Immature natural killer cell (primary cell): Measurements from ENCODE around the gene TRMT112. TPM values are rescaled to one million over a fixed set of nuclear protein-coding genes. Genes with fewer than 3 reads are reported as not detected.
A peak's percentile ranks its signal among the peaks of the same experiment; 100 is the strongest.

Experiments
- DNase-seq, 3 donors: peaks; one replicate each; pipeline ENCODE4 v3.0.0; 2022; ENCODE audit warnings: mixed read lengths in 1 of 3
- H3K27ac Mint-ChIP-seq, 6 donors: one replicate each; pipeline ENCODE4 v1.8.0; 2020; ENCODE audit warnings: mixed read lengths in 6 of 6, mild to moderate bottlenecking in 5 of 6, inconsistent platforms in 4 of 6, moderate library complexity in 3 of 6
- H3K27me3 Mint-ChIP-seq, 3 donors: one replicate each; pipeline ENCODE4 v1.8.0; 2020 to 2021; ENCODE audit warnings: low read depth in 3 of 3, mild to moderate bottlenecking in 3 of 3, mixed read lengths in 3 of 3, moderate library complexity in 3 of 3, inconsistent platforms in 1 of 3
- H3K36me3 Mint-ChIP-seq, 3 donors: one replicate each; pipeline ENCODE4 v1.8.0; 2020; ENCODE audit warnings: mixed read lengths in 3 of 3, inconsistent platforms in 2 of 3, mild to moderate bottlenecking in 2 of 3
- H3K4me1 Mint-ChIP-seq, 2 donors: one replicate each; pipeline ENCODE4 v1.8.0; 2020; ENCODE audit warnings: inconsistent platforms in 2 of 2, mild to moderate bottlenecking in 2 of 2, mixed read lengths in 2 of 2, moderate library complexity in 1 of 2
- H3K4me3 Mint-ChIP-seq, 5 donors: one replicate each; pipeline ENCODE4 v1.8.0; 2020; ENCODE audit warnings: mild to moderate bottlenecking in 5 of 5, mixed read lengths in 5 of 5, inconsistent platforms in 3 of 5, moderate library complexity in 3 of 5
- H3K9me3 Mint-ChIP-seq, 6 donors: one replicate each; pipeline ENCODE4 v1.8.0; 2020; ENCODE audit warnings: mild to moderate bottlenecking in 6 of 6, mixed read lengths in 6 of 6, inconsistent platforms in 4 of 6, moderate library complexity in 3 of 6
- polyA plus RNA-seq, 3 donors: library from polyadenylated mRNA; unstranded; fragments of 300-500 nt; fragmentation: Illumina TruSeq; gene quantifications; one replicate each; pipeline ENCODE4 v1.2.3, GENCODE V29; 2021

Gene TRMT112
- polyA plus RNA-seq, 3 donors from 2014 or later = 216 to 464 (median 322) TPM

- no peaks in the 10 kb centered on the region for H3K9me3 Mint-ChIP-seq
- peaks cover 2 to 11% (median 7%) of the 10 kb centered on the region in 3 donors for H3K27me3 Mint-ChIP-seq
- peaks cover 0 to 5% (median 3%) of the 10 kb centered on the region in 3 donors for H3K36me3 Mint-ChIP-seq
- H3K4me1 Mint-ChIP-seq = peaks cover 8 to 12% of the 10 kb centered on the region in 2 donors
- peak within 1 kb of the TSS; percentile 91 to 99 (median 97) for H3K27ac Mint-ChIP-seq
- DNase-seq = peak; percentile 93 to 95 (median 94)
- peak within 1 kb of the TSS; percentile 85 to 91 (median 90) for H3K4me3 Mint-ChIP-seq
These were observed 32.1 kb downstream of the TRMT112 start, which contains the start of gene GPR137 for GRCh38 chr11:64284962-64285884. Gene GPR137 (plus strand): TSS chr11:64285848. CDS start chr11:64286525, 677 bp downstream.

- peaks cover 2 to 9% (median 8%) of the 10 kb centered on the region in 3 donors for H3K27me3 Mint-ChIP-seq
- peak within 1 kb of the TSS; percentile 85 to 91 (median 90) for H3K4me3 Mint-ChIP-seq
- peak within 1 kb of the TSS; percentile 91 to 99 (median 97) for H3K27ac Mint-ChIP-seq
- peaks cover 0 to 5% (median 3%) of the 10 kb centered on the region in 3 donors for H3K36me3 Mint-ChIP-seq
- H3K4me1 Mint-ChIP-seq = peaks cover 8 to 12% of the 10 kb centered on the region in 2 donors
- DNase-seq = peak; percentile 89 to 91 (median 91)
- no peaks in the 10 kb centered on the region for H3K9me3 Mint-ChIP-seq
These were observed 33.1 kb downstream of the TRMT112 start, which contains the start of gene BAD for GRCh38 chr11:64284048-64284961. Gene BAD (minus strand): TSS chr11:64284665. CDS start chr11:64284368, 297 bp downstream.

GRCh38 chr11:64283092-64283491 is 34.3 kb downstream of the TRMT112 start:
- peaks cover 2 to 9% (median 8%) of the 10 kb centered on the region in 3 donors for H3K27me3 Mint-ChIP-seq
- peaks cover 8 to 12% of the 10 kb centered on the region in 2 donors for H3K4me1 Mint-ChIP-seq
- peak overlapping the region in 5 of 6 donors; percentile 55 to 99 (median 89) for H3K27ac Mint-ChIP-seq
- H3K4me3 Mint-ChIP-seq = peak overlapping the region; percentile 48 to 90 (median 53)
- H3K9me3 Mint-ChIP-seq = no peaks in the 10 kb centered on the region
- peaks cover 0 to 8% (median 5%) of the 10 kb centered on the region in 3 donors for H3K36me3 Mint-ChIP-seq
- DNase-seq = no peak

- H3K4me1 Mint-ChIP-seq = peaks cover 8 to 12% of the 10 kb centered on the region in 2 donors
- no peak for DNase-seq
- peak overlapping the region in 1 of 5 donors; percentile 51 for H3K4me3 Mint-ChIP-seq
- no peaks in the 10 kb centered on the region for H3K9me3 Mint-ChIP-seq
- peaks cover 0 to 8% (median 5%) of the 10 kb centered on the region in 3 donors for H3K36me3 Mint-ChIP-seq
- H3K27ac Mint-ChIP-seq = peak overlapping the region in 1 of 6 donors; percentile 58
- H3K27me3 Mint-ChIP-seq = peaks cover 2 to 9% (median 8%) of the 10 kb centered on the region in 3 donors
These were observed 35.2 kb downstream of the TRMT112 start for GRCh38 chr11:64281957-64282770.

GRCh38 chr11:64278576-64279190 is 38.7 kb downstream of the TRMT112 start:
- Mint-ChIP-seq H3K27ac (peak overlapping the region in 2 of 6 donors; percentile 19 to 55), H3K27me3 (peaks cover 0 to 2% (median 1%) of the 10 kb centered on the region in 3 donors), H3K4me1 (peaks cover 0 to 4% of the 10 kb centered on the region in 2 donors), H3K9me3 (no peaks in the 10 kb centered on the region), H3K4me3 (no peak overlapping the region), H3K36me3 (peaks cover 0 to 8% (median 5%) of the 10 kb centered on the region in 3 donors)
- DNase-seq = no peak

GRCh38 chr11:64276653-64277431 is 40.5 kb downstream of the TRMT112 start:
- Mint-ChIP-seq H3K4me1 (peaks cover 3 to 6% of the 10 kb centered on the region in 2 donors), H3K4me3 (no peak overlapping the region), H3K27ac (no peak overlapping the region), H3K36me3 (peaks cover 0 to 8% (median 5%) of the 10 kb centered on the region in 3 donors), H3K27me3 (peaks cover 1 to 2% (median 2%) of the 10 kb centered on the region in 3 donors), H3K9me3 (no peaks in the 10 kb centered on the region)
- DNase-seq = no peak

- Mint-ChIP-seq H3K36me3 (peaks cover 0 to 5% (median 0%) of the 10 kb centered on the region in 3 donors), H3K9me3 (no peaks in the 10 kb centered on the region), H3K4me3 (no peak overlapping the region), H3K27me3 (peaks cover 7 to 10% (median 8%) of the 10 kb centered on the region in 3 donors), H3K27ac (no peak overlapping the region), H3K4me1 (peaks cover 7 to 9% of the 10 kb centered on the region in 2 donors)
- DNase-seq = no peak
These were observed 41.5 kb downstream of the TRMT112 start for GRCh38 chr11:64275841-64276240.

GRCh38 chr11:64275031-64275800 is 42.1 kb downstream of the TRMT112 start:
- DNase-seq = no peak
- H3K4me3 Mint-ChIP-seq = no peak overlapping the region
- H3K9me3 Mint-ChIP-seq = no peaks in the 10 kb centered on the region
- H3K36me3 Mint-ChIP-seq = peaks cover 0 to 5% (median 0%) of the 10 kb centered on the region in 3 donors
- no peak overlapping the region for H3K27ac Mint-ChIP-seq
- H3K4me1 Mint-ChIP-seq = peaks cover 13% of the 10 kb centered on the region in 2 donors
- H3K27me3 Mint-ChIP-seq = peaks cover 13 to 15% (median 15%) of the 10 kb centered on the region in 3 donors

GRCh38 chr11:64269540-64270220 is 47.7 kb downstream of the TRMT112 start:
- no peaks in the 10 kb centered on the region for H3K9me3 Mint-ChIP-seq
- peak overlapping the region; percentile 91 to 99 (median 93) for H3K4me3 Mint-ChIP-seq
- H3K4me1 Mint-ChIP-seq = peaks cover 33 to 35% of the 10 kb centered on the region in 2 donors
- H3K36me3 Mint-ChIP-seq = no peaks in the 10 kb centered on the region
- DNase-seq = peak; percentile 96 to 97 (median 97)
- peaks cover 18 to 32% (median 22%) of the 10 kb centered on the region in 3 donors for H3K27me3 Mint-ChIP-seq
- peak overlapping the region; percentile 91 to 100 (median 99) for H3K27ac Mint-ChIP-seq

GRCh38 chr11:64268893-64269539 is 48.3 kb downstream of the TRMT112 start:
- peak overlapping the region; percentile 91 to 99 (median 93) for H3K4me3 Mint-ChIP-seq
- H3K4me1 Mint-ChIP-seq = peaks cover 33 to 35% of the 10 kb centered on the region in 2 donors
- no peaks in the 10 kb centered on the region for H3K36me3 Mint-ChIP-seq
- H3K27me3 Mint-ChIP-seq = peaks cover 18 to 32% (median 22%) of the 10 kb centered on the region in 3 donors
- no peaks in the 10 kb centered on the region for H3K9me3 Mint-ChIP-seq
- DNase-seq = peak in 2 of 3 donors; percentile 47 to 54
- H3K27ac Mint-ChIP-seq = peak overlapping the region; percentile 91 to 100 (median 98)
